Vagina (tissue), 2 donors: ENCODE data around the gene CRY2. TPM values are rescaled to one million over a fixed set of nuclear protein-coding genes. Genes with fewer than 3 reads are reported as not detected.

Source experiments
- DNase-seq, 2 donors: peaks; one replicate each; pipeline ENCODE4 v3.0.0-alpha.2; 2017; ENCODE audit errors: extremely low spot score in 2 of 2
- H3K27ac ChIP-seq: fragments of 200-600 bp; sonication (generic); one replicate; pipeline ENCODE4 v1.5.1; 2019
- H3K27me3 ChIP-seq: fragments of 200-600 bp; sonication (generic); one replicate; pipeline ENCODE4 v1.5.1; 2019
- H3K36me3 ChIP-seq, 2 donors: fragments of 200-600 bp; sonication (generic); one replicate each; pipeline ENCODE4 v1.5.1; 2017 to 2019
- H3K4me1 ChIP-seq: fragments of 200-600 bp; sonication (generic); one replicate; pipeline ENCODE4 v1.5.1; 2019
- H3K4me3 ChIP-seq, 2 donors: fragments of 200-600 bp; sonication (generic); 1 replicate in 1 of 2; 2 replicates in 1 of 2; pipeline ENCODE4 v1.5.1; 2016 to 2019
- H3K9me3 ChIP-seq: fragments of 200-600 bp; sonication (generic); one replicate; pipeline ENCODE4 v1.5.1; 2019
- CTCF ChIP-seq, 3 experiments: fragments of 450-650 bp in 2 of 3; fragments of 200-600 bp in 1 of 3; sonication (generic) in 1 of 3; IDR thresholded peaks; one replicate each; pipeline ENCODE4 v1.5.1; 2017 to 2019; ENCODE audit warnings: antibody characterized with exemption in 3 of 3, mild to moderate bottlenecking in 2 of 3, moderate library complexity in 2 of 3
- POLR2A ChIP-seq, 2 donors: fragments of 450-650 bp; IDR thresholded peaks; one replicate each; pipeline ENCODE4 v1.6.1; 2017; ENCODE audit warnings: antibody characterized with exemption in 2 of 2, mild to moderate bottlenecking in 2 of 2, moderate library complexity in 2 of 2
- POLR2AphosphoS5 ChIP-seq, 2 donors: sonication (generic); formaldehyde crosslinking; IDR thresholded peaks; one replicate each; pipeline ENCODE4 v1.9.0; 2017; ENCODE audit warnings: antibody characterized with exemption in 2 of 2, mild to moderate bottlenecking in 2 of 2, low read depth in 1 of 2; ENCODE audit not compliant: insufficient read depth in 1 of 2
- intact Hi-C: fragments of 100-400 bp; cut with DNase I; formaldehyde crosslinking; loops from one replicate; pipeline ENCODE4 v1.15.1; 2023
- total RNA-seq: library from RNA; depleted of rRNA; stranded (reverse); fragments of >200 nt; gene quantifications from one replicate; pipeline ENCODE4 v1.2.3, GENCODE V29; 2016

Gene CRY2
- total RNA-seq, 1 donor from 2014 or later = 54.3 TPM

- Histone ChIP-seq H3K9me3 (no peaks in the 10 kb centered on the region), H3K36me3 (peaks cover 3 to 30% of the 10 kb centered on the region in 2 donors), H3K27me3 (no peaks in the 10 kb centered on the region), H3K4me3 (no peak overlapping the region), H3K4me1 (peaks cover 39% of the 10 kb centered on the region), H3K27ac (no peak overlapping the region)
- DNase-seq = no peak
- TF ChIP-seq CTCF (IDR thresholded peaks at IDR 0.05) (no peak), POLR2A (IDR thresholded peaks at IDR 0.05) (no peak), POLR2AphosphoS5 (IDR thresholded peaks at IDR 0.05; ENCODE audit: insufficient read depth in 1 of 2, low read depth in 1 of 2) (no peak)
- intact Hi-C loops = no loop called here
Observed at GRCh38 chr11:45810431-45811108, 36.7 kb upstream of the CRY2 start.

GRCh38 chr11:45811109-45811435, 36.2 kb upstream of the CRY2 start:
- no peaks in the 10 kb centered on the region for H3K9me3 ChIP-seq
- TF ChIP-seq CTCF (IDR thresholded peaks at IDR 0.05) (no peak), POLR2A (IDR thresholded peaks at IDR 0.05) (no peak), POLR2AphosphoS5 (IDR thresholded peaks at IDR 0.05; ENCODE audit: insufficient read depth in 1 of 2, low read depth in 1 of 2) (no peak)
- DNase-seq = no peak
- H3K36me3 ChIP-seq = peaks cover 3 to 30% of the 10 kb centered on the region in 2 donors
- intact Hi-C loops = no loop called here
- H3K27ac ChIP-seq = no peak overlapping the region
- peaks cover 34% of the 10 kb centered on the region for H3K4me1 ChIP-seq
- H3K4me3 ChIP-seq = no peak overlapping the region
- no peaks in the 10 kb centered on the region for H3K27me3 ChIP-seq

DNA sequence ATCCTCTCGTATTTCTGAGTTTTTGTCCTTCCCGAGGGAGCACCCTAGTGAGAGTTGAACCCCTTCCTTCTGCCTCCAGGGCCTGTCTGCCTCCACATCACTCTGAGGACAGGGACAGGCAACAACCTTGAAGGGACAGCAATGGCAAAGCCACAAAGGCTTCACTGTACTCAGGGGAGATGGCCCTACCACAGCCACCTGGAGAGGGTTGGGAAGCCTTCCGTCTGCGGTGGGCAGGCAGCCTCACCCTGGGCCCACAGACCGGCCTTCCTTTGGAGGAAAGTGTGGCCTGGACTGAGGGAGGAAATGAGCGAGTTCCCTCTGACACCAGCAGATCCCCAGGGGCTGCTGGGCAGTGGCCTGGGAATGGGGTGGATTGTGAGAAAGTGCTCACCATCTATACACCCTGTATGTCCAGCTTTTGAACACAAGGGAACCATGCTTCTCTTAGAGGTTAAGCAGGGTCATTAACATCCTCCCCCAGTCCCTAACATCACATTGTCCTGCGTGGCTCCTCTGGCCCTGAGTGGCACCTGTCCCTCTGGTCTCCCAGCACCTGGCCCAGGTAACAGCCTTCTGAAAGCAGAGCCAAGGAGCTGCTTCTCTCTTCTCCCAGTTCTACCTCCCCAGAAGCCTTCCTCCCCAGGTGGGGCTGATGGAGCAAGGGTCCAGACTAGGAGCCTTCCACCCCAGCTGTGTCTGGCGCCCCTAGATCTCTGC, 35.5 kb upstream of the CRY2 start:
- H3K27me3 ChIP-seq = no peaks in the 10 kb centered on the region
- H3K27ac ChIP-seq = no peak overlapping the region
- no peaks in the 10 kb centered on the region for H3K9me3 ChIP-seq
- no peak overlapping the region for H3K4me3 ChIP-seq
- no peak for DNase-seq
- H3K36me3 ChIP-seq = peaks cover 3 to 30% of the 10 kb centered on the region in 2 donors
- TF ChIP-seq POLR2A (IDR thresholded peaks at IDR 0.05) = no peak
- no peak for TF ChIP-seq POLR2AphosphoS5 (IDR thresholded peaks at IDR 0.05; ENCODE audit: insufficient read depth in 1 of 2, low read depth in 1 of 2)
- no peak for TF ChIP-seq CTCF (IDR thresholded peaks at IDR 0.05)
- peaks cover 27% of the 10 kb centered on the region for H3K4me1 ChIP-seq
- intact Hi-C loops = no loop called here

- H3K4me3 ChIP-seq = no peak overlapping the region
- no peak for DNase-seq
- intact Hi-C loops = no loop called here
- H3K9me3 ChIP-seq = no peaks in the 10 kb centered on the region
- H3K27ac ChIP-seq = no peak overlapping the region
- peaks cover 16% of the 10 kb centered on the region for H3K4me1 ChIP-seq
- H3K27me3 ChIP-seq = no peaks in the 10 kb centered on the region
- TF ChIP-seq POLR2A (IDR thresholded peaks at IDR 0.05) (no peak), POLR2AphosphoS5 (IDR thresholded peaks at IDR 0.05; ENCODE audit: insufficient read depth in 1 of 2, low read depth in 1 of 2) (no peak), CTCF (IDR thresholded peaks at IDR 0.05) (no peak)
- H3K36me3 ChIP-seq = peaks cover 3 to 30% of the 10 kb centered on the region in 2 donors
Observed at GRCh38 chr11:45812581-45813548, 34.4 kb upstream of the CRY2 start.
